ENCODE data around the gene DCDC1. TPM values are rescaled to one million over a fixed set of nuclear protein-coding genes. Genes with fewer than 3 reads are reported as not detected.

DCDC1 gene
- total RNA-seq, 1 donor from 2014 or later, result 0.44 TPM

- H3K27me3 Mint-ChIP-seq (ENCODE audit: unreplicated experiment), result peaks cover 2% of the 10 kb centered on the region
- DNase-seq (ENCODE audit: low spot score), result no peak
- H3K27ac Mint-ChIP-seq (ENCODE audit: unreplicated experiment), result no peak overlapping the region
- peak; percentile 47 for TF ChIP-seq CTCF (IDR thresholded peaks at IDR 0.05; ENCODE audit: unreplicated experiment)
- no peak overlapping the region for H3K4me3 Mint-ChIP-seq (ENCODE audit: unreplicated experiment)
- H3K36me3 Mint-ChIP-seq (ENCODE audit: low read depth, unreplicated experiment), result peaks cover 9% of the 10 kb centered on the region
- H3K4me1 Mint-ChIP-seq (ENCODE audit: unreplicated experiment), result no peaks in the 10 kb centered on the region
- H3K9me3 Mint-ChIP-seq (ENCODE audit: unreplicated experiment), result no peaks in the 10 kb centered on the region
Observed at GRCh38 chr11:31397239-31397834, 27.8 kb upstream of the DCDC1 start.

DNA sequence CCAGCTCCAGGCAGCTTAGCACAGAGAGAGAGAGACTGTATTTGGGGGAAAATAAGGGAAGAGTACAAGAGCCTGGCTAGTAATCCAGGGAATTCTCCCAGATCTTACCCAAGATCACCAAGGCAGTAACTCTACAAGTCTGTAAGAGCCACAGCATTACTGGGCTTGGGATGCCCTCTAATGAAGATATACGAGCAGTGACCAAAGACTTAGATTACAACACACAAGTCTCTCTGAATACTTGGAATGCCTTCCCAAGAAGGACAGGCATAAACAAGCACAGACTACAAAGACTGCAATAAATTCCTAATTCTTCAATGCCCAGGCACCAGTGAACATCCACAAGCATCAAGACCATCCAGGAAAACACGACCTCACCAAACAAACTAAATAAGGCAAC, 17.8 kb upstream of the DCDC1 start:
- TF ChIP-seq CTCF (IDR thresholded peaks at IDR 0.05; ENCODE audit: unreplicated experiment), result no peak
- H3K9me3 Mint-ChIP-seq (ENCODE audit: unreplicated experiment), result no peaks in the 10 kb centered on the region
- H3K27me3 Mint-ChIP-seq (ENCODE audit: unreplicated experiment), result peaks cover 3% of the 10 kb centered on the region
- no peak overlapping the region for H3K27ac Mint-ChIP-seq (ENCODE audit: unreplicated experiment)
- no peak for DNase-seq (ENCODE audit: low spot score)
- H3K4me3 Mint-ChIP-seq (ENCODE audit: unreplicated experiment), result no peak overlapping the region
- no peaks in the 10 kb centered on the region for H3K36me3 Mint-ChIP-seq (ENCODE audit: low read depth, unreplicated experiment)
- H3K4me1 Mint-ChIP-seq (ENCODE audit: unreplicated experiment), result no peaks in the 10 kb centered on the region

GRCh38 chr11:31383116-31383515, 13.6 kb upstream of the DCDC1 start:
- Mint-ChIP-seq H3K27ac (ENCODE audit: unreplicated experiment) (no peak overlapping the region), H3K4me1 (ENCODE audit: unreplicated experiment) (no peaks in the 10 kb centered on the region), H3K9me3 (ENCODE audit: unreplicated experiment) (no peaks in the 10 kb centered on the region), H3K4me3 (ENCODE audit: unreplicated experiment) (no peak overlapping the region), H3K36me3 (ENCODE audit: low read depth, unreplicated experiment) (no peaks in the 10 kb centered on the region), H3K27me3 (ENCODE audit: unreplicated experiment) (peaks cover 2% of the 10 kb centered on the region)
- no peak for TF ChIP-seq CTCF (IDR thresholded peaks at IDR 0.05; ENCODE audit: unreplicated experiment)
- no peak for DNase-seq (ENCODE audit: low spot score)

- Mint-ChIP-seq H3K36me3 (ENCODE audit: low read depth, unreplicated experiment) (peaks cover 4% of the 10 kb centered on the region), H3K27ac (ENCODE audit: unreplicated experiment) (no peak overlapping the region), H3K27me3 (ENCODE audit: unreplicated experiment) (no peaks in the 10 kb centered on the region), H3K9me3 (ENCODE audit: unreplicated experiment) (no peaks in the 10 kb centered on the region), H3K4me1 (ENCODE audit: unreplicated experiment) (peaks cover 6% of the 10 kb centered on the region), H3K4me3 (ENCODE audit: unreplicated experiment) (no peak overlapping the region)
- no peak for TF ChIP-seq CTCF (IDR thresholded peaks at IDR 0.05; ENCODE audit: unreplicated experiment)
- no peak for DNase-seq (ENCODE audit: low spot score)
Observed at GRCh38 chr11:31375879-31376278, 6.3 kb upstream of the DCDC1 start.

GRCh38 chr11:31366795-31367194, 2.7 kb downstream of the DCDC1 start:
- H3K4me3 Mint-ChIP-seq (ENCODE audit: unreplicated experiment), result no peak overlapping the region
- no peak for DNase-seq (ENCODE audit: low spot score)
- peaks cover 20% of the 10 kb centered on the region for H3K4me1 Mint-ChIP-seq (ENCODE audit: unreplicated experiment)
- H3K9me3 Mint-ChIP-seq (ENCODE audit: unreplicated experiment), result no peaks in the 10 kb centered on the region
- H3K27ac Mint-ChIP-seq (ENCODE audit: unreplicated experiment), result no peak overlapping the region
- no peaks in the 10 kb centered on the region for H3K36me3 Mint-ChIP-seq (ENCODE audit: low read depth, unreplicated experiment)
- peaks cover 5% of the 10 kb centered on the region for H3K27me3 Mint-ChIP-seq (ENCODE audit: unreplicated experiment)
- TF ChIP-seq CTCF (IDR thresholded peaks at IDR 0.05; ENCODE audit: unreplicated experiment), result no peak
